Activated CD4-positive, alpha-beta T cell treated with anti-CD3 and anti-CD28 coated beads, Interleukin-2, amount 50 U/mL, for 16 hours (primary cell): ENCODE results near the gene CSNK1E.

ENCODE experiments used
- DNase-seq: peaks from one replicate; pipeline ENCODE4 v3.0.0-alpha.2; 2020

The CSNK1E gene

DNA sequence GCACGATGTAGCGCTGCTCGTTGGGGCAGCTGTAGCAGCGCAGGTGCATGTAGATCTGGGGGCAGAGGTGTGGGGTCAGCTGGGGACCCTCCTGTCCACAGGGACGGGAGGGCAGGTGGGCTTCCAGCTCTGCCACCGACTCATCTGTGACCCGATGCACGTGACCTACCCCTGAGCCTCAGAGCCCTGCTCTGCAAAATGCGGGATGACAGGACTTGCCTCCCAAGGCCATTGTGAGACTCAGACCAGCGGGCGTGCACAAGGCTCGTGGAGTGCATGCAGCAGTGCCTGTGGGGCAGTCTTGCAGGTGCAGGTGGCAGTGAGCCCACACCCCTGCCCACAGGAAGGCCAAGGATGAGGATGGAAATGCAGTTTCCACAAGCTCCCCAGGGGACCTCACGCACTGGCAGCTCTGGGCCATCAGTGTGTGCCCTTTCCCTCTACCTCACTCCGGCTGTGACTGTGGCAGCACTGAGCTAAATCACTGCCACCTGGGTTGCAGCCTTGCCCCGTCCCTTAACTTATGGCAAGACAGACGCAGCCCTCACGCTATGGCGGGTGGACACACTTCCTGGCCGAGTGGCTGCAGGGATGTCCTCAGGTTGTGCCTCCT lies 71.1 kb downstream of the CSNK1E start:
- no peak for DNase-seq

DNA sequence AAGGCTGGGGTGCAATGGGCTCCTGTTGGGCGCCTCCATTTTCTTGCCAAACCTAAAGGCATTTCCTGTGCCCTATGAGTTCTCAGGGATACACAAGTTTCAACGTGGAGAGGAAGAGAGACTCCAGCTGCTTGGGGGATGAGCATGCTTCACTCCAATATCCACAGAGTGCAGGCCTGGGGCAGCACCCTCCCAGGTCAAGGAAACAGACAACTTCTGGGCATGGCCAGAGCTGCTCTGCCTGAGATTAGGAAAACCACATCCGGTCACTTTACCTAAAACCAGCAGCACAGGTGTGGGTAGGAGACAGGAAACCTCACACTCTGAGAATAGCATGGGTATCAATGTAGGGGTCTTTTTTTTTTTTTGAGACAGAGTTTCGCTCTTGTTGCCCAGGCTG lies 73.1 kb downstream of the CSNK1E start:
- DNase-seq, result no peak

DNA sequence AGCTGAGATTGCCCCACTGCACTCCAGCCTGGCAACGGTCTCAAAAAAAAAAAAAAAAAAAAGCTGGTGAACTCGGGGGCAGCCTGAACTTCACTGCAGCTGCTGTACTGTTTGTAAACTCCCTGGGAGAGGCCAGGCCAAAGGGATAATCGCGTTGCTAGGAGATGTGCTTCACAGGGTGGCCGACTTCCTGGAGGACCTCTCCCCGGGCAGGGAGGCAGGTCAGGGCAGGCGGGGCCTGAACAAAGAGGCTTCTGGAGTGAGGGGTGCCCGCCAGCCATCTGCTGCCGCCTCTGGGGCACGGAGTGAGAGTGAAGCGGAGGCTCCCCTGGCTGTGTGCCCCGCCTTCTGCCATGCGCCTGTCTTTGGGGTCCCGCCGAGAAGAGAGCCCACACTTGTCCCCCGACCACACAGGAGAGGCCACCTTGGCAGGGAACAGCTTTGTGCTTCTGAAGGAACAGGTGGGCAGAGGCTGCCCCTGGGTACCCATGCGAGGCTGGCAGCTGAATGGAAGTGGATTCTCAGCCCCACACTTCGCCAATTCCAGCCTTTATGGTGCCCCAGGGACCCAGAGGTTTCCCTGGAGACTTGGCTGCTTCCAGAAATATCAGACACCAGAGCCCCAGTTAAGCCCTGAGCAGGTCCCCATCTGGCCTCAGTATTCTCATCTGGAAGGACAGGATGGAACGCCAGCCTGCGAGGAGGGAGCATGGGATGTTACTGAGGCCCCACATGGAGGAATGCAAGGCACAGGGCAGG lies 74.0 kb downstream of the CSNK1E start:
- no peak for DNase-seq

DNA sequence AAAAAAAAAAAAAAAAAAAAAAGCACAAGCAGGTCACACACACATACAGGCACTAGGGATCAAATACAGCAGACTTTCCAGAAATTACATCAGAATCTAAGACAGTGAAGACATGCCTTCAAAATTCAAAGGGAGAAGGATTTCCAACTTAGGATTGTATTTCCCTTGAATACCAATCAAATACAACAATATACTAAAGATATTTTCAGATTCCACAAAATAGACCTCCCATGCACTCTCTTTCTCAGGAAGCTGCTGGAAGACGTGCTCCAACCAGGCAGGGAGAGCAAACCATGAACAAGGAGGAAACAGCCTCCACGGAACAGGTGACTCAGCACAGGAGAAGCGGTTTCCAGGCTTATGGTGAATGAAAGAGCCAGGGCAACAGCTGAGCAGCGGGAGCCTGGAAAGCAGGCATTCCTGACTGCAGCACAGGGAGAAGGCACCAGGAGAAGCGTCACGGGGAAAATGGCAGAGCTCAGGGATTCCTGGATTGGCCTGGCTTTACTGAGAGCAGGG lies 76.4 kb downstream of the CSNK1E start:
- no peak for DNase-seq
